ELR (cell line): ENCODE measurements around the gene ZMIZ1.

Experiments used
- DNase-seq: peaks from one replicate; pipeline ENCODE4 v3.0.0-alpha.2; 2015; ENCODE audit warnings: low read depth

The ZMIZ1 gene

DNA sequence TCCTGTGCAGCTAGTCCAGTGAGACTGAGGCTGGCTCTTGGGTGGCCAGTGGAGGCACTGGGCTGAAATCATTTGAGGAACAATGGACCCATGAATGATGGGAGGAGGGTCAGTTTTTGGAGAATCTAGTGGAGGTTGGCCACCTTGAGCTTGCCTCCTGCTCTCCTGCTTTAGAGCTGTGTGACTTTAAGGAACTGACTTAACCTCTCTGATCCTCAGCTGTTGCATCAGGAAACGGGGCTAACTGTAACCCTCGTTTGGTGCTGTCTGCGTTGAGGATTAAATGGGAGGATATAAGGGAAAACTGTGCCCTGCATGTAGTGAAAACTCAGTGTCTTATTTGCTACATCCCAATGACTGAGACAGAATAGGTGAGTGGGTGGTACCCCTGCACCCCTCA is 163.1 kb downstream of the ZMIZ1 start:
- no peak for DNase-seq

DNA sequence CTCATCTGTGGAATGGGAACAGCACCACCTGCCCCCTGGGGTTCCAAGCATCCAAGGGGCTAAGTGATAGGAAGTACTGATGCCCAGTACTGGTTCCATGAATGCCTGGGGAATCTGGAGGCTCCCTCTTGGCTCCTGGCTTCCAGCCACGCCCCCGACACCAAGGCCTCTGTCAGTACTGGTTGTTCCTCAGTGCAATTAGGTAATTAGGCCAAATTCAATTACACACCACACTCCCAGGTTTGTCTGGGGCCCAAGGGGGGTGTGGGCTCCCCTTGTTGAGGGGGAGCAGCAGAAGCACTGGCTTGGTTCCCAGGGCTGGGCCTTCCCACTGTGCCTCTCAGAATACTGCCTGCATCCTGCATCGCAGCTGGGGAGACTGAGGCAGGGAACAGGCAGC is 164.1 kb downstream of the ZMIZ1 start:
- no peak for DNase-seq

DNA sequence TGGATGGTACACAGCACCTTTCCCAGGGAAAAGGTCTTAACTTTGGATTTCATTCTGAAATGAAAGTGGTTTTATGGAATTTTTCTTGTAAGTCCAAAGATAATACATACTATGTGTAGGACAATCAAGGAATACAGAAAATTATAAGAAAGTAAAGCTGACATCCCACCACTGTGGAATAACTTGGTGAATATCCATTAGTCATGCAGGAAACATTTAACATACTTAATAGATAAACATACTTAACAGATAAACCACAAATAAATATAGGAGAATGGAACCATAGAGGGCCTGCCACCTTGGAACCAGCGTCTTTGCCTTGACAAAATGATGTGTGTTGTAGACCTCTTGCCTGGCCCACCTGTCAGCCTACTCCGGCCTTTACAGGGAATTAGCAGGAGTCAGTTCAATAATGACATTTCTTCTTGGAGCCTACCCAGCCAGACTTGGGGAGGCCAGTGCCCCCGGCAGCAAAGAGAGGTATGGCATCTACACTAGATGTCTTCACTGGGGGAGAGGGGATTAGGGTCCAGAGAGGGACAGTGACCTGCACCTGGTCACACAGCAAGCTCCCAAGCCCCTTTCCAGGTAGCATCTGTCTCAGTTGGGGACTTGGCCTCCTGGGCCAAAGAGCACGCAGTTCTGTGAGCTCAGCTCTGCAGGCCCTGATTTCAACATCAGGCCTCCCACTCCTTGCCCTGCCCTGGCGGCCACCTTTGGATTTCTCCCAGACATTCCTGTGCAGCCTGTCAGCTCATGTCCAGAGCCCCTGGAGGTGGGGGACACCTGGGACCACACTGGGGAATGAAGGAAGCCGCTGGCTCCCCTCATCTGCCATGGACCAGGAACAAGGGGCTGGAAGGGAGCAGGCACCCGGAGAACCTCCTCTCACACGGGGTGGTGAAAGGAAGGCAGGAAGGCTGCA is 165.9 kb downstream of the ZMIZ1 start:
- peak; percentile 55 for DNase-seq

DNA sequence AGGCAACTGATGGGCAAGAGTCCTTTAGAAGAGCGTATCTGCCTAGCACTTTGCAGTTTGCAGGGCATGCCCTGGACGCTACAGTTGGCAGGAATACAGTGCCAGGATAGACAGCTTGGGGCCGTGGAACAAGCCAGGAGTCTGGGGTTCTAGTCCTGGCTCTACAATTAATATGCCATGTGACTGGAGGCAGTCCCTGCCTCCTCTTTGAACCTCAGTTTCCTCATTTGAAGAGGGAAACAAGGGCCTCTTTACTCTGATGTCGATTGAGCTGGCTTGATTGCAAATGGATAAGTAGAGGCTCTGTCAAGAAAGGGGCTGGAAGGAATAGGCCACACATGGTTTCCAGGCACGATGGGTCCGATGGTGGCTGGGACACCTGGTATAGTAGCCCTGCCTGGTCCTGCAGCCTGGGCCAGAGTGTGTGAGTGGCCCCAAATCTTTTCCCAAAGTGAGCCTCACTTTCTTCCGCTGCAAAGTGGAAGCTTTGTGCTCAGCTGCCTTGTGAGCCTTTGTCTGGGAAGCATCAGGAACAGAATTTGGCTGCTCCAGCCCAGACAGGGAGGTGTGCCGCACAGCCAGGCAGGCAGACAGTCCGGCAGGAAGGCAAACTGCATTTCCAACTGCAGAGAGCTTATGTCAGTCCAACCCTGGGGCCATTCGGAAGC is 167.1 kb downstream of the ZMIZ1 start:
- no peak for DNase-seq

DNA sequence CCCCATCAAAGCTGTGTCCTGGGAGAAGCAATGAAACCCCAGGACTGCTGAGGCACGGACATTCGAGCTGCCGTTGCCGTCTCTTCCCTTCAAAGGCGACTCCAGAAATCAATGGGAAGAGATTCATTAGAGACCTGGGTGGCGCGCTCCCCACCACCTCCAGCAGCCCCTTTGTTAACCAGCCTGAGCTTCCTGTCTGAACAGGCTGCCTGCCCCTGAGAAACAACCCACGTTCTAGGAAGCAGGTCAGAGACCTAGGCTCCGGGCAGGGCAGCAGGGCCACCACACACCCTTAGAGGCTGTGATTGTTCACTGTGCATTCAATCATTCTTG is 167.6 kb downstream of the ZMIZ1 start:
- no peak for DNase-seq

DNA sequence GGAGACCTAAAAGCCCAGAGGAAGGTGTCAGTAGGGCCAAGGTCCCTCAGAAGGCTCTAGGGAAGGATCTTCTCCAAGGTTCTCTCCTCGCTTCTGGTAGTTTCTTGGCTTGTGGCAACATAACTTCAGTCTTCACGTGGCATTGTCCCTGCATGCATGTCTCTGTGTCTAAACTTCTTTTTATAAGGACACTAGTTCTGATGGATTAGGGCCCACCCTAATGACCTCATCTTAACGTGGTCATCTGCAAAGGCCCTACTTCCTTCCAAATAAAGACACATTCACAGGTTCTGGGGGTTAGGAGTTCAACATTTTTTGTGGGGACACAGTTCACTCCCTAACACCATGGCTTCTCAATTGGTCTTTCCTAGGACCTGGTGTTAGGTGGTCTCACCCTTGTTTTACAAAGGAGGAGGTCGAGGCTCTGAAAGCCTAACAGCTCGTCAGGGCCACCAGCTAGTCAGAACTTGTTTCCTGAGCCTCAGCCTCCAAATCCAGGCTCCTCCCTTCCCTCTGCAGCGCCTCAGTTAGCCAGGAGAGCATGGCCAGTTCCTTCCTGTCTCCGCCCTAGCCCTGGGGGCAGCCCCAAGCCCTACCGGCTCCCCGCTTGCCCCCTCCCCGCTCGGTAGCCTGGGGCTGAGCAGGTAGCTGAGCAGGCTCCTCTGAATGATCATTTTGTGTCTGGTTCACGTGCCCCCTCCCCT is 168.8 kb downstream of the ZMIZ1 start:
- DNase-seq: no peak

DNA sequence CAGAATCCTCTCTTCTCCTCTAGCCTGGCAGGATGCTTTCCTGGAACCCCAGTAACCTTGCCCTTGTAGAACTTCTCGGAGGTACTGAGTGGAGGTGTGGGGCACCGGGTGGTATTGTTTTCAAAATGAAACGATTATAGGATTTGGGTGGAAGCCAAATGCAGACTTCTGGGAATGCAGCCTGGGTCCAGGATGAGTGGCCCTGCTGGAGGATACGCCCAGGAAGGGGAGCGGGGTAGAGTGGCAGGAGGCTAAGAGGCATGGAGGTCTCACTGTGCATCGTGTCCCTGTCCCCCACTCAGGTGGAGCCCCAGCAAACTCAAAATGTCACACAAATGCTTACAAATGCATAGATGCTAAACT is 169.4 kb downstream of the ZMIZ1 start:
- DNase-seq: no peak

DNA sequence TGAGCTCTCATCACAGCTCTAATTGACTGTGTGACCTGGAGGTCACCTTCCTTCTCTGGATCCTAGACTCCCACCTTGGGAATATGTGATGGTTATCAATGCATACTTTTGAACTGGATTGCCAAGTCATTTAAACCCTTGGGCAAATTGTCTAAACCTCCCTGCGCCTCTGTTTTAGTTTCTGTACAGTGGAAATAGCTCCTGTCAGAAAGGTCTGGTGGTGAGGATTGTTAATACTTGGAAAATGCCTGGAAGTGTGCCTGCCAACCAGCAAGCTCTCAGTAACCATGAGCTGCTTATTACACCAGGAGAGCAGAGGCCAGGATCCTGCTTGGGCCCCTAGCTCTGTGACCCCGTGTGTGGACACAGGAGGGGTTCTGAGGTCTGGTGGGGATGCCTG is 169.8 kb downstream of the ZMIZ1 start:
- DNase-seq: peak; percentile 20

DNA sequence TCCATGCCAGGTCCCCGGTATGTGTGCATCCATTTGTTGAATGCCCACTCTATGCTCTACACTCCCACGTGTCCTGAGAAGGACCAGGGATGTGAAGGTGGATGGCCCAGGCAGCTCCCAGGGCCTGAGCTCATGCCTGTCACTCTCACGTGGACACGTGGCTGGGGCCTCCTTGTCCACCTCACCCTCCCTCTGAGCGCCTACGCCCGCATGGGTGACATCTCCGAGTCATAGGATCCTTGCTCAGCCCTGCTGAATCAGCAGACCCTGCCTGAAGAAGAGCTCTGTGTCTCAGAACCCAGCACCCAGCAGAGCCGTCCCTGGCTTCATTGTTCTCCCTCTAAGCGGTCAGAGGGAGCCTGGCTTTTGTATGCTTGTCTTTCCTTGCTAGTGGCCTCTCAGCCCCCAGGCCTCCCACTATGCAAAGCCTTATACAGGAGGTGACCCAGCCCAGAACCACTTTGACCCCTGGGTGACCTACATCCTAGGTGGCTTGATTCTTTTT is 170.6 kb downstream of the ZMIZ1 start:
- DNase-seq: peak; percentile 74

DNA sequence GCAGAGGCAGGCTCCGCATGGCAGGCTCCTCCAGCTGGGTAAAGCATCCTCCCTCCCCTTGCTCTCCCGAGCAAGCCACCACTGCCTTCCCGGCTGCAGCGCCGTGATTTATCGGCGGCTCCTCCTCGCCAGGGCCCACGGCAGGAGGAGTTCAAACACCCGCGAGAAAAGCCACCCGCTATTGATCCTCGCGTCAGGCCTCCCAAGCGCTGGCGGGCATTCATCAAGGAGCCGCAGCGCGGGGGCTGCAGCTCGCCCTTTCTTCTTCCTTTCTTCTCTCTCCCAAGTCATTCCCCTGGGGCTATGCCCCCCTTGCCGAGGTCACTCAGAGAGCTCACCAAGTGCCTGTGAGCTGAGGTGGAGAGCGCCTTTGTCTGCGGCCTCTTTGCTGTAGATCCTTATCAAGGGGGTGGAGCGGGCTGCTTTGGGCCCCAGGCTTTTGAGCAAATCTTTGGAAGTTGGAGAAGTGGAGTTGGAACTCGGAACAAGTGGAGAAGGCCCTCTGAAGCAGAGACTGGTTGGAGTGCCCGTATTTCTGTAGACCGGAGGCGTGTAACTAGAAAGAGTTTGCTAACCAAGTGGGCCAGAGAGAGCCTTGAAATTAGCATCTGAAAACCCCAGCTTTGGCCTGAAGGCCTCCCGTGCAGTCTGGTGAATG is 171.3 kb downstream of the ZMIZ1 start:
- peak; percentile 35 for DNase-seq

DNA sequence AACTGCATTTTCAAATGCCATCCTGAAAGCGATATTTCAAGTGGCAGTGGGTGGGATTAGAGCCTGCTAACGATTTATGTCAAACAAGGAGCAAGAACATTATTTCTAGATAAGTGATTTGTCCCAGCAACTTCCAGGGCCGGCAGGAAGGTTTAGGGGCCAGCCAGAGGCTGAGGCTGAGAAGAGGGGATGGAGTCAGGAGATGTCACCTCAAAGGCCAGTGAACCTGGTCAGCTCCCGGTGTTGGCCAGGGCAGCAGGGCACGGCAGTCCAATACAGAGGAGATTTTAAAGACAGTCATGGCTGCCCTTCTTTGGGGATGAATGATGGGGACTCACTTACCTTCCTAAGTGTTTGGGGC is 172.8 kb downstream of the ZMIZ1 start:
- DNase-seq: no peak

DNA sequence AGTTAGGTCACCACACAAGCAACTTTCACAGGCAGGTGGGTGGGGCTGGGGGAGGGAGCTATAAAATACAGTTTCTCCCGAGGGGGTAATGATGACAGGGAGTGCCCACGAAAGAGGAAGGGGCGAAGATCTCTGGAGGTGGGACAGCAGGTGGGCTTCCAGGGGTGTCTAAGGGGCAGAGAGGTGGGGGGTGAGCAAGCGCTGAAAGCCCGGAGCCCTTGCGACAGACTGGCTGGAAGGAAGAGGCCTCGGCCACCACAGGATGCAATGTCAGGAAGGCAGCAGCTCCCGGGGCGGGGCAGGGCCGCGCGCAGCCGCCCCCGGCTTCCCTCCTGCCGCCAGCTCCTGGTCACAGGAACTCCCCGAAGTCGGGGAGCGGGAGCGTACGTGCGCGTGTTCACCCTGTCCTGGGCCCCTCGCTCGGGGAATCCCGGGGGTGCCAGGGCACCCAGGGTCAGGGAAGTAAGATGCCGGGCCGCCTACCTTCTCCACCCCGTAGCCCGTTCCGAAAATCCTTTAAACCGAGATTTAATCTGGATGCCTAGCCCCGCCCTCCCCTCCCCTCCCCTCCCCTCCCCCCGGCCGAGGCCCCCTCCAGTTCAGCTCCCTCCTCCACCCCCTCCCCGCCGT is 173.3 kb downstream of the ZMIZ1 start:
- peak; percentile 79 for DNase-seq

DNA sequence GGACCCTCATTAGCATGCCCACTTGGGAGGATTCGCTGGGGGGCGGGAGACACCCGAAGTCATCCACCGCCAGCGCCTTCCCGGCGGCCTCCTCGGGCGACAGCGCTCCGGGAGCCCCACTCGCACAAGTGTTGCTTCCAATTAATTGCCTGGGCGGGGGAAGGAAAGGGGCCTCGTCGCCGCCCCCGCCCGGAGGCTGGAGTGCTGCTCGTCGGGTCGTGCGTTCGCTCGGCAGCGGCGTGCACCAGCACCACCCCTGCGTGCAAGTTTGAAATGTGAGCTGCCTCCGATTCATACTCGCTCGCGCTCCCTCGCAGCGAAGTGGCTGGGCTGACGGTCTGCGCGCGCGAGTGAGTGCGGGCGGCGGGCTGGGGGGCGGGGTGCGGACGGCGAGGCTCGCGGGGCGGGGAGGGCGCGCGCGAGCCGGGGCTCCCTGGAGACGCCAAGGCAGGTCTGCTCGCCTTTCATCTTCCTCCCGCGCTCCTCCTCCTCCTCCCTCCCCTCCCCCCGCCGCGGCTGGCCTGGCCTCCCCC is 173.9 kb downstream of the ZMIZ1 start:
- DNase-seq: peak; percentile 86

DNA sequence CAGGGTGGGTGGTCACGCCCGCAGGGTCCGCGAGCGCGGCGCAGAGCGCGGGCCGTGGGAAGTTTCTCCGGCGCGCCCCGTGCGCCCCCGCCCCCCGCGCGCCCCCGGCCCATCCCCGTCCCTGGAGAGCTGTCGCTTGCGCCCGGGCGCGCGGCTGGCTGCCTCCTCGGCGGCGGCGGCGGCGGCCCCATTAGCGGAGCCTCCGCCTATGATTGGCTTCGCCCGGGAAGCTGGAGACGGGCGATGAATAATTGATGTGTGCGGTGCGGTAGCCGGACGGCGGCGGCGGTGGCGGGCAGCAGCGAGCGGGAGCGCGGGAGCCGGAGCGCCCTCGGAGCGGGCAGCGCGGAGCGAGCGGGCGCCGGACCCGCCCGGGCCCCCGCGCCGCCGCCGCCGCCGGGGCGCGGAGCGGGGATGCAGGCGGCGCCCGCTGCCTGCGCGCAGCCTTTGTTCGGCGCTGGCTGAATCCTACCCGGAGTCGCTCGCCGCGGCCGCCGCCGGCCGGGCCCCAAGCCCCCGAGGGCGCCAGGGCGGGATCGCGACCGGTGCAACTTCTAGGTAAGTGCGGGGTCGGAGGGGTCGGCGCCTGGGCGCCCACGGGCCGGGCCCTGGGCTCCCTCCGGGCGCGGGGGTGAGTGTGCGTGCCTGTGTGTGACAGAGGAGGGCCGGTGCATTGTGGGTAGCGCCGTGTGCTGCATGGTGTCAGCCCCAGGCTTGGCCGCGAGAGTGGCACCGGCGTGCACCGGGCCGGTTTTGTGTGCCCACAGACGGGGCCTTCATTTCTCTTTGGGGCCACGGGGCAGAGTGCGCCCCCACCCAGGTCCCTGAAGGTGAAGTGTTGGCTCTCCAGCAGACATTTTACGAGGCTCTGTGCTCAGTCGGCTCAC is 174.7 kb downstream of the ZMIZ1 start:
- DNase-seq: peak; percentile 52

DNA sequence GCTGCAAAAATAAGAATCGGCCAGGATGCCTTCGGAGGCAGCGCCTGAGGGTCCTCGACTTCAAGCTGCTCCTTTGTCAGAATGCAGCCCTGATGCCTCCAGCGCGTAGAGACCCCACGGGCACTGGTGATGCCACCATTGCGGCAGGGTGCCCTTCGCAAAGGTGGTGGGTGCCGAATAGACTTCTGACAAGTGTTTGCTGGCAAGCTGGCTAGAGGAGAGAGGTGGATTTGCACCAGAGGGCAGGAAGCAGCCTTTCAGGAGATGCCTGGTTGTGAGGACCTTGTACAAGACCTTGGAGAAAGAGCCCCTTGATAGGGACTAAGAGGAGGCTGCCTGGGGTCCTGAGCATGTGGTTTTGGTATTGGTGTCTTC is 175.3 kb downstream of the ZMIZ1 start:
- DNase-seq: no peak

DNA sequence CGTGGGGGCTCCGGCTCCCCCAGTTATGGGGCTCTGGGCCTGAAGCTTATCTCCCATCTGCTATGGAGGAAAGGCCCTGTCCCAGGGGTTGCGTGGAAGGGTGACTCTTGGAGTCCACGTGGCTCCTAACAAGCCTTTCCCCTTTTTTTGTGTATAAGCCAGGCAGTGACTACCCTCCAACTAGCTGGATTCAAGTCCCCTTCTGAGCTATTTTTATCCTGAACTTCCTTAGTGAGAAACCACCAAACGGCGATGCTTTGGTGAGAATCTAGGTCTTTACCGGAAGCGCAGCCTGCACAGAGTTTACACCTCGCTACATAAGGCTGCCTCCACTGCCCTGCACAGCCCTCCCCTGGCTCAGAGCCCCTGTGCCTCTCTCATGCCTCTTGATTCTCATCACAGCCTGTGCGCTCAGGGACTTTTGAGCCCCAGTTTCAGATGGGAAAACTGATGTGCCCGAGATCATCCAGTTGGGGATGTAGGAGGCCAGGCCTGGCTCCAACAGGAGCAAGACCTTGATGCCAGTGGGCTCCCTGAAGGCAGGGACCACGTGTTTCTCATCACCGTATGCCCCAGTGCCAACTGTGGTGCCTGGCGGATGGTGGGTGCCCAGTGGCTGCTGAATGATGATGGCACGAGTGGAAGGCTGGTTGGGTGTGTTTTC is 176.2 kb downstream of the ZMIZ1 start:
- no peak for DNase-seq

DNA sequence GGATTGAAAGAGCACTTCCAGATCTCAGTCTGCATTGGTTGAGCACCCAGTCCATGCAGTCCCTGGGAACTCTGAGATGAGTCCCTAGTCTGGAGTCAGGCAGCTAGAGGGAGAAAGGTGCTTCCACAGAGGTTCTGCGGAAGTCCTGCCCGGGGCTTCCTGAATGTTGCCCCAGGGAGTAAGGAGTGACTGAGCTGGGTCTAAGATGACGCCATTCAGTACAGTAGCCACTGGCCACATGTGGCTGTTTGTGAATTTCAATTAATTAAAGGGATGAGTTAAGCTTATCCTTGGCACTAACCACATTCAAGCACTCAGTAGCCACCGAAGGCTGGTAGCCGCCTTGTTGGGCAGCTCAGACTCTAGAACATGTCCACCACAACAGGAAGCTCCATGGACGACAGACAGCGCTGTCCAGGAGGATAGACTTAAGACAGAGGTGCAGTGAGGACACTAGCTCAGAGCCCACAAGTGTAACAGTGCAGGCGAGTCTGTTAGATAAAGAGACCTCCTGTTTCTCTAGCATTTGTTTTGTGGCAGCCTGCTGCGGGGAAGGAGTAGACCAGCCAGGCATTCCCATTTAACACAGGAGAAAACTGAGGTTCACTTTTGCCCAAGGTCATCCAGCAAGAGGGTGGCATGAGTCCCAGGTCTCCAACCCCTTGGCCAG is 176.9 kb downstream of the ZMIZ1 start:
- no peak for DNase-seq

DNA sequence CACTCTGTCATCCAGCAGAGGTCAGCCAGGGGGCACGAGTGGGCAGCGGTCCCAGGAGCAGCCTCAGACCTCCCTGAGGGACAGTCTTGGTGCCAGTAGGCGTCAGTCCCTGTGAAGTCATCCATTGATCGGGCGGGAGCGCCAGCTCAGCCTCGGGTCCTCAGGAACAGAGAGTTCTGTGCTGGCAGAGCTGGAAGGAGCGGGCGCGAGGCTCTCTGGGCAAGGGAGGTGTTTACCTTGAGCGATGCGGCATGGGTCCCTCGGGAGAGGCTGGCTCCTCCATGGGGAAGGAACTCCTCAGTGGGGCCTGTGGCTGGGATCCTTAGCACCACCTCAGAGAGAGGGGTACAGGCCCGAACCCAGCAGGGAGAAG is 177.4 kb downstream of the ZMIZ1 start:
- no peak for DNase-seq

DNA sequence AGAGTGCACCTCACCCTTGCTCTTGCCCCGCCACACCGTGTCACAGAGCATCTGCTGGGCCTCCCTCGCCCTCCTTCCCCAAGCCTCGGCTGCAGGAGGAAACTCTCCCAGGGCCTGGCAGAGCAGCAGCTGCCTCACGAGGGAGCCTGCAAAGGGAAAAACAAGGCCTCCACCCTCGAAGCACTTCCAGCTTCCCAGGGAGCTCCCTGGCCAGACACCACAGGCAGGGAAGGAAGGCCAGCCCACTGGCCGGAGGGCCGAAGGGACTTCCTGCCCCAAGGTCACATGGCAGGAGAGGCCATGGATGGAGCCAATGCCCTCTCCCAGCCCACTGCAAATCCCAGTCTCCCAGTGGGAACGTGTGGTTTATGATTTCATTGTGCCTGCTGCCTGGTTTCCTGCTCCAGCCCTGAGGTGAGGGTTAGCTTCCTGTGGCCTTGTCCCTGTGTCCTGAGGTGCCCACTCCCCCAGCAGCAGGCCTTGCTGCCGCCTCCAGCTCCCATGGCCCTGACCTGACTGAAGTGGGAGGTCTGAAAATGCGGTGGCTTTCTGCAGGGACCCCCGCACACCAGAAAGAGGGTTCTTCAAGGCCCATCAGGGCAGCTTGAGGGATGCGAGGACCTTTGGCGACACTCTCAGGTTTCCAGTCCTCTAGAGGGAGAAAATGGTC is 178.0 kb downstream of the ZMIZ1 start:
- peak; percentile 20 for DNase-seq
